ENCODE results near the gene UROS.

The UROS gene

GRCh38 chr10:125857185-125857760 lies 34.2 kb upstream of the UROS start:
- DNase-seq (ENCODE audit: low spot score): no peak
- in situ Hi-C loops (cut with MboI; ENCODE audit: low sequenced_read_pairs, unreplicated experiment): no loop called here
- TF ChIP-seq CTCF (IDR thresholded peaks at IDR 0.05; ENCODE audit: borderline replicate concordance, control extremely low read depth, extremely low read depth, insufficient read depth, missing control alignments): no peak

- DNase-seq (ENCODE audit: low spot score): no peak
- in situ Hi-C loops (cut with MboI; ENCODE audit: low sequenced_read_pairs, unreplicated experiment): no loop called here
- TF ChIP-seq CTCF (IDR thresholded peaks at IDR 0.05; ENCODE audit: borderline replicate concordance, control extremely low read depth, extremely low read depth, insufficient read depth, missing control alignments): no peak
Measured at GRCh38 chr10:125852487-125852886, 29.4 kb upstream of the UROS start.

- TF ChIP-seq CTCF (IDR thresholded peaks at IDR 0.05; ENCODE audit: borderline replicate concordance, control extremely low read depth, extremely low read depth, insufficient read depth, missing control alignments): no peak
- in situ Hi-C loops (cut with MboI; ENCODE audit: low sequenced_read_pairs, unreplicated experiment): no loop called here
- DNase-seq (ENCODE audit: low spot score): no peak
Measured at GRCh38 chr10:125850766-125851731, 28.0 kb upstream of the UROS start.

- DNase-seq (ENCODE audit: low spot score): no peak
- in situ Hi-C loops (cut with MboI; ENCODE audit: low sequenced_read_pairs, unreplicated experiment): no loop called here
- no peak for TF ChIP-seq CTCF (IDR thresholded peaks at IDR 0.05; ENCODE audit: borderline replicate concordance, control extremely low read depth, extremely low read depth, insufficient read depth, missing control alignments)
Measured at GRCh38 chr10:125849448-125849847, 26.4 kb upstream of the UROS start.

GRCh38 chr10:125848857-125849256 lies 25.8 kb upstream of the UROS start:
- in situ Hi-C loops (cut with MboI; ENCODE audit: low sequenced_read_pairs, unreplicated experiment): no loop called here
- TF ChIP-seq CTCF (IDR thresholded peaks at IDR 0.05; ENCODE audit: borderline replicate concordance, control extremely low read depth, extremely low read depth, insufficient read depth, missing control alignments): no peak
- DNase-seq (ENCODE audit: low spot score): no peak

GRCh38 chr10:125848371-125848770 lies 25.3 kb upstream of the UROS start:
- TF ChIP-seq CTCF (IDR thresholded peaks at IDR 0.05; ENCODE audit: borderline replicate concordance, control extremely low read depth, extremely low read depth, insufficient read depth, missing control alignments): no peak
- no peak for DNase-seq (ENCODE audit: low spot score)
- in situ Hi-C loops (cut with MboI; ENCODE audit: low sequenced_read_pairs, unreplicated experiment): no loop called here
